Right lobe of liver (tissue), 6 donors: Measurements from ENCODE around the gene ULBP2. TPM values are rescaled to one million over a fixed set of nuclear protein-coding genes. Genes with fewer than 3 reads are reported as not detected.
A peak's percentile ranks its signal among the peaks of the same experiment; 100 is the strongest.

Experiments
- ATAC-seq, 4 donors: fragments of 200-7000 bp; cut with Tn5 transposase; one replicate each; pipeline ENCODE4 v1.9.1; 2020; ENCODE audit warnings: mild to moderate bottlenecking in 4 of 4, moderate library complexity in 4 of 4
- DNase-seq, 3 donors: peaks; one replicate each; pipeline ENCODE4 v3.0.0-alpha.2; 2020
- H3K27ac ChIP-seq, 3 donors: fragments of 200-600 bp; one replicate each; pipeline ENCODE4 v1.8.0; 2022
- H3K27me3 ChIP-seq, 2 donors: fragments of 200-600 bp; one replicate each; pipeline ENCODE4 v1.8.0; 2022
- H3K36me3 ChIP-seq, 4 donors: fragments of 200-600 bp; sonication (generic) in 1 of 4; one replicate each; pipeline versions ENCODE4 v1.5.1 to v1.8.0; 2017 to 2022; ENCODE audit warnings: control low read depth in 1 of 4
- H3K4me1 ChIP-seq, 4 donors: fragments of 200-600 bp; sonication (generic) in 1 of 4; one replicate each; pipeline versions ENCODE4 v1.5.1 to v1.8.0; 2017 to 2022; ENCODE audit warnings: control low read depth in 1 of 4
- H3K4me3 ChIP-seq, 3 donors: fragments of 200-600 bp; one replicate each; pipeline ENCODE4 v1.8.0; 2022
- H3K9me3 ChIP-seq, 4 donors: fragments of 200-600 bp; sonication (generic) in 1 of 4; one replicate each; pipeline versions ENCODE4 v1.5.1 to v1.8.0; 2017 to 2022; ENCODE audit warnings: control low read depth in 1 of 4
- CTCF ChIP-seq, 4 donors: fragments of 200-600 bp in 3 of 4; fragments of 450-650 bp in 1 of 4; IDR thresholded peaks; one replicate each; pipeline versions ENCODE4 v1.5.1 to v1.8.0; 2016 to 2022; ENCODE audit warnings: antibody characterized with exemption in 4 of 4, mild to moderate bottlenecking in 2 of 4
- POLR2A ChIP-seq: fragments of 450-650 bp; IDR thresholded peaks from one replicate; pipeline ENCODE4 v1.6.1; 2017; ENCODE audit warnings: antibody characterized with exemption, mild to moderate bottlenecking
- WGBS: methylation state at CpG from one replicate; pipeline ENCODE4 v1.1.6; 2018; ENCODE audit warnings: low coverage, low lambda C conversion rate; ENCODE audit not compliant: insufficient coverage; ENCODE audit errors: missing lambda C conversion rate; 5-methylcytosine and 5-hydroxymethylcytosine counted together
- intact Hi-C, 2 donors: fragments of 100-400 bp; cut with DNase I; formaldehyde crosslinking; loops; one replicate each; pipeline versions ENCODE4 v1.11.2 to v1.14.1; 2022
- total RNA-seq, 6 experiments: library from RNA; depleted of rRNA in 2 of 6; stranded (reverse); fragments of >200 nt in 2 of 6; fragmentation: NEBNext Ultra II Directional in 3 of 6; extraction: Animal tissue kit (Norgen Biotek cat#: 25700) in 3 of 6; gene quantifications; one replicate each; pipeline versions ENCODE4 v1.1.0 to v1.2.4, GENCODE V29; 2016 to 2023
- donor health status: DM: no; HTN: yes; CAD: no.
- donor health status: DM: no; HTN: no; CAD: no.
- donor health status: DM: no; HTN: no; CAD: no.
- donor health status: DM: no; HTN: yes; CAD: no.
- donor health status: DM: no; HTN: yes; CAD: no.

ULBP2 gene
- total RNA-seq, 6 experiments from 2014 or later: 0.20 to 1.1 (median 0.26) TPM

- Histone ChIP-seq H3K36me3 (no peaks in the 10 kb centered on the region), H3K4me1 (peaks cover 0 to 16% (median 4%) of the 10 kb centered on the region in 4 donors), H3K27ac (no peak overlapping the region), H3K9me3 (no peaks in the 10 kb centered on the region), H3K27me3 (peaks cover 8 to 49% of the 10 kb centered on the region in 2 donors), H3K4me3 (peak overlapping the region; percentile 29 to 50 (median 38))
- 3% methylated on average over 18 of the region's 58 CpGs for WGBS
- ATAC-seq (peak in 3 of 4 donors; percentile 2 to 17 (median 8)), DNase-seq (no peak)
- TF ChIP-seq POLR2A: no peak
- no peak for TF ChIP-seq CTCF (IDR thresholded peaks at IDR 0.05)
- intact Hi-C loops: no loop called here
Observed at GRCh38 chr6:149938571-149939355, 3.1 kb upstream of the ULBP2 start.

GRCh38 chr6:149939356-149939648 lies 2.5 kb upstream of the ULBP2 start:
- peaks cover 7 to 49% of the 10 kb centered on the region in 2 donors for H3K27me3 ChIP-seq
- H3K36me3 ChIP-seq: no peaks in the 10 kb centered on the region
- H3K9me3 ChIP-seq: no peaks in the 10 kb centered on the region
- no peak for ATAC-seq
- no peak overlapping the region for H3K27ac ChIP-seq
- peaks cover 0 to 16% (median 4%) of the 10 kb centered on the region in 4 donors for H3K4me1 ChIP-seq
- TF ChIP-seq POLR2A (no peak), CTCF (IDR thresholded peaks at IDR 0.05) (no peak)
- H3K4me3 ChIP-seq: no peak overlapping the region
- WGBS: 25% methylated on average over 5 of the region's 5 CpGs
- intact Hi-C loops: no loop called here
- no peak for DNase-seq

GRCh38 chr6:149939909-149940671 lies 1.7 kb upstream of the ULBP2 start:
- no peak for ATAC-seq
- H3K27me3 ChIP-seq: peaks cover 5 to 49% of the 10 kb centered on the region in 2 donors
- TF ChIP-seq CTCF (IDR thresholded peaks at IDR 0.05) (no peak), POLR2A (no peak)
- intact Hi-C loops: no loop called here
- H3K4me3 ChIP-seq: no peak overlapping the region
- 19% methylated on average over 5 of the region's 6 CpGs for WGBS
- peaks cover 0 to 16% (median 4%) of the 10 kb centered on the region in 4 donors for H3K4me1 ChIP-seq
- no peak overlapping the region for H3K27ac ChIP-seq
- DNase-seq: no peak
- H3K9me3 ChIP-seq: no peaks in the 10 kb centered on the region
- no peaks in the 10 kb centered on the region for H3K36me3 ChIP-seq

GRCh38 chr6:149940672-149940982 lies 1.2 kb upstream of the ULBP2 start:
- DNase-seq: no peak
- no peak overlapping the region for H3K27ac ChIP-seq
- no peaks in the 10 kb centered on the region for H3K36me3 ChIP-seq
- no peak overlapping the region for H3K4me3 ChIP-seq
- 24% methylated on average over 6 of the region's 6 CpGs for WGBS
- peaks cover 0 to 16% (median 4%) of the 10 kb centered on the region in 4 donors for H3K4me1 ChIP-seq
- ATAC-seq: no peak
- no peaks in the 10 kb centered on the region for H3K9me3 ChIP-seq
- intact Hi-C loops: no loop called here
- TF ChIP-seq CTCF (IDR thresholded peaks at IDR 0.05) (no peak), POLR2A (no peak)
- H3K27me3 ChIP-seq: peaks cover 5 to 49% of the 10 kb centered on the region in 2 donors
